NCI-H1417 (cell line): ENCODE results near the gene NEDD4L.

ENCODE experiments used
- DNase-seq, 3 experiments: peaks; one replicate each; lab custom pipeline; 2025; lab: John Stamatoyannopoulos, UW

NEDD4L gene

GRCh38 chr18:58396966-58397365 is 352.9 kb downstream of the NEDD4L start:
- DNase-seq = no peak

- no peak for DNase-seq
These were observed 353.5 kb downstream of the NEDD4L start for GRCh38 chr18:58397385-58398132.

GRCh38 chr18:58398648-58399398 is 354.8 kb downstream of the NEDD4L start:
- no peak for DNase-seq

DNA sequence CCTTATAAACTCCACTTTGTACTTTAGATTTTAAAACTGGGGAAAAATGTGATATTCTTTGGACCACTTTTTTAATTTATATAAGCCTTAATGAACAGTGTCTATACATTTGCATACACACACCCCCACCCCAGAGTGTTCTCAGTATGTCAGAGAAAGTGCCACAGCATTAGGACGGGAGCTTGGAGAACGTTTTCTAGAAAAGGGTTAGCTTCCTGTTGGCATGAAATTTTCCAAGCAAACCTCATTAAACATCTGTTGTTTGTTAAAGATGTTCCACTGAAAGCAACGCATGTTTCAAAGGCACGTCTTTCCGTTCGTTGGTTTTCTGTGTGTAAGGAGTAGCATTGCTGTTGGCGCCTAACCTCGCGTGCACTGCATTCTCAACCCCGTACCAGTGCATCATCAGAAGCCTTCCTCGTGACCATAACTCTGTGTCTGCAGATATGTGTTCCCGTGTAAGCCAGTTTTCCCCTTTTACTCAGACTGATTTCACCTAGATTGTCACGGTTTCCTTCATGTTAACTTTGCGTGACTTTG is 356.4 kb downstream of the NEDD4L start:
- DNase-seq = no peak

DNA sequence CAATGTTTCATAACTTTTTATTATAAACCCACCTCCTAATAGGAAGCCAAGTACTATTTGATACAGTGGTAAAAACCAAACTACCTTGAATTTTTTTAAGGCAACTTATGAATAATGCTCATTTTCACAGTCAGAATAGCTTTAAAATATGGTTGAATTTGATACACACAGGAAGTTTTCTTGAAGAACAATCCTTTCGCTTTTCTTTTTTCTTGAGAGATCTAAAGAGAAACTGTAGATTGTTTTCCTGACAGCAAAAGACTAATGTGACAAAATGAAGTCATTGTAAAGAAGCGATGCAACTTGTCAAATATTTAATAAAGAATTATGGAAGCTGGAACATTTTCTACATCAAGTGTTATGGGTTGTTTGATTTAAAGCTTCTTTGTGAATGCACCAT is 357.2 kb downstream of the NEDD4L start:
- no peak for DNase-seq

GRCh38 chr18:58402247-58402646 is 358.2 kb downstream of the NEDD4L start:
- DNase-seq = peak; percentile 64 to 90 (median 84)

GRCh38 chr18:58402951-58403702 is 359.1 kb downstream of the NEDD4L start:
- DNase-seq = no peak

DNA sequence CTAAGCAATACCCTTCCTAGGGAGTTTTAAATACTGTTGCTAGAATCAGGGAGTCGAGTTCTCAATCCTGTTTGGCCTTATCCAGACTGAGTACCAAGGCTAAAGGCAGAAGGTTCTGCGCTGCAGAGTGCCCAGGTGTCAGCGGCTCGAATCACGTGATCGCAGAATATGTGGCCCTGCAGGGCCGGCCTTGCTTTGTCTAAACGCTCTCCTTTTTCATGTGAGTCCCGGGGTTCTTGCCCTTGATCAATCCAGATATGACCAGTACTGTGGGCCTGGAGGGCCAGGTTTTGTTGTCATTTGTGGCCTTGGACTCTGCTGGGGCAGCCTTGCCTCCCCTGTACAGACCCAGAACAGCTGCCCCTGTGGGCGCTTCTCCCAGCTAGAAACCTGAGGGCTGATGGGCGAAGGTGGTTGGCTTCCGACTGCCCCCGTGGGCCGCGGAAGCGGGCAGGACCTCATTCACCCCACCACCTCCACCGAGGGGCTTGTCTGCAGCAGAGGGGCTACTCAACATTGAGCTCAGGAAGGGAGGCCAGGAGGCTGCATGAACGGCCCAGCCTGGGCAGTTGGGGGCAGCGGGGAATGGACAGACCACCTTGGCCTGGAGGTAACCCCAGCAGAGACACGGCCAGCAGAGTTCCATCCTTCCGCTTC is 359.9 kb downstream of the NEDD4L start:
- DNase-seq = no peak

DNA sequence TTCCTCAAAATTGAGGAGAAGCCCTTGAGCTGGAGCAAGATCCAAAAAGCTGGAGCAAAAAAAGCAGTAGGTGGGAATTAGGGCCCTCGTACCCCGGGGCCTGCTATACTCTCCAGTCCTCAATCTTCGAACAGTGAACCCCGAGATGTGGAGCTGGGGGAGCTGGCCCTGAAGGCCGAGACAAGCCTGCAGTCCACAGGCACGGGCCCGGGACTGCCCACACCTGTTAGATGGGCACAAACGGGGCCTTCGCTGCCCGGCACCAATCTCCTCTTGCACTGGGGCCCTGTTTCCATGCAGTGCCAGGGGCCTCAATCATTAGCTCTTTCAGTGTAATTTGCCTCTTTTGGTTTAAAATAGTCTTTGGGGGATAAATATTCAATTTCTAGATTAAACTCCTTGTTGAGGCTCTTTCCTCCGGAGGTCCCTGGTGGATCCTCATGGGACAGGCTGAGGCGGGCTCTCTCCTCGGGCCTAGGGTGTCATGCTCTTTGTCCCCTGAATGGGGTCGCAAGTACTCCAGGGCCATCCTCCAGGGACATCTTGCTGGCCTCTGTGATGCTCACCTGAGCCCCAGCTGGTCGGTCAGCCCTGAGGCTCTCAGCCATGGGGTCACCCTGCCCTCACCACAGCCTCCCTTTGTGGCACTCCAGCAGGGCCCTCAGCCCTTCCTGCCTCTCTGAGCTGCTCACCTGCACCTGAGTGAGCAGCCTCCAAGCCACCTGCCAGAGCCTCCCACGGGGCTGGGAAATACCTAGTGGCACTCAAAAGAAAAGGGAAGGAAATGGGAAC is 361.3 kb downstream of the NEDD4L start:
- DNase-seq = peak in 2 of 3 experiments; percentile 13 to 50

- DNase-seq = no peak
These were observed 363.2 kb downstream of the NEDD4L start for GRCh38 chr18:58407263-58407648.

DNA sequence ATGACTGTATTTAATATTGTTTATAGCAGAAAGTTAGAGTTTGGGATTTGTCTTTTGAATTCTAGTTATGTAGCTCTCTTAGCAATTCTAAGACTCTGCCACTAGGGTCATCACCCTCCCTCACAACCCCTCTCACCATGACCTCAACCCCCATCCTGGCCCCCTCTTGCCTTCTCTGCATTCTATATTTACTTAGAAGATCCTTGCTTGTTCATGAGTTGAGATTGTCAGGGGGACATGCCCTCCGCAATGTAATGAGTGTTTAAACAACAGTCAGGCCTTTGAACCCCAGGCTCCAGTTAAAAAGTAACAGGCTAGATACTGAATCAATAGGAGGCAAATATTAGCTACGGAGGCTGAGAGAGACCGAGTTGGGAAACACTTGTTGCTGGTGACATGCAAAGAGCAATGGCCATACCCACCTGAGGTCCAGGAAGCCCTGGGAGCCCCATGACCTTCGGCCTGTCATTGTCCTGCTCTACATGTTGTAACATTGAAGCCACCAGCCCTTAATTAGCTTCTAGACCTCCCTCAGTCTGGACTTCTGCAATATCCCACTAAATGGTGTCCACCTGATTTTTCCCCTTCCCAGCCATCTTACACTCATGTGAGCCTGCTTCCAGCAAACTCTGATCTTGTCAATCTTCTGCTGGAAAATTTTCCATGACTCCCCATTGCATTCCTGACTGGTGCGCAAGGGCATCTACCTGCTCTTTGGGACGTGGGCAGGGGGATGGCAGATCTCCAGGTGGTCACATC is 363.8 kb downstream of the NEDD4L start:
- DNase-seq = no peak

GRCh38 chr18:58408665-58409064 is 364.6 kb downstream of the NEDD4L start:
- no peak for DNase-seq

DNA sequence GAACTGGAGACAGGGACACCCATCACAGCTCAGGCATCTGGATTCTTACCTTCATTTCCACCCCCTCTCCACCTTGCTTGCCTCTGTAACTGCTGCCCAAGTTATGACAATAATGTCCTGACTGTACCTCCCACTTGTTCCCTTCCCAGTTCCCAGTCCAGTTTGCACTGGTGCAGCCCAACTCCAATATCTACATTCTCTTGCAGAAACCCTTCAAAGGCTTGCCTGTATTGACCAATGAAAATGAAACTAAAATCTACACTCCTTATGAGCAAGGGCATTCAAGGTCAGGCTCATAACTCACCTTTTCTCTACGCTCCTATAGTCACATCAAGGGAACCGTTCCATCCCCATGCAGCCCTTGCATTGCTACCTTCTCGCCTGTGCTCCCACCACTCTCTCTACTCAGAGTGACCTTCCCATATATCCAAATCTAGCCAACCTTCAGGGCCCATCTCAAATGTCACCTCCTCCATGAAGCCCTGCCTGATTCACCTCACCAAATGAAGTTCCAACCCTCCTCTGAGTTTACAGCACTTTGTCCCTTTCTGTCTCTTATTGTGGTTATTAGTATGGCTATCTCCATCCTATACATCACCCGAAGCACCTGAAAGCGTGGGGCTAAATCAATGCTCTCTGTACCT is 365.9 kb downstream of the NEDD4L start:
- DNase-seq = no peak

GRCh38 chr18:58411323-58411722 is 367.3 kb downstream of the NEDD4L start:
- DNase-seq = no peak

GRCh38 chr18:58412844-58413666 is 369.0 kb downstream of the NEDD4L start:
- DNase-seq = peak in 2 of 3 experiments; percentile 65 to 84

DNA sequence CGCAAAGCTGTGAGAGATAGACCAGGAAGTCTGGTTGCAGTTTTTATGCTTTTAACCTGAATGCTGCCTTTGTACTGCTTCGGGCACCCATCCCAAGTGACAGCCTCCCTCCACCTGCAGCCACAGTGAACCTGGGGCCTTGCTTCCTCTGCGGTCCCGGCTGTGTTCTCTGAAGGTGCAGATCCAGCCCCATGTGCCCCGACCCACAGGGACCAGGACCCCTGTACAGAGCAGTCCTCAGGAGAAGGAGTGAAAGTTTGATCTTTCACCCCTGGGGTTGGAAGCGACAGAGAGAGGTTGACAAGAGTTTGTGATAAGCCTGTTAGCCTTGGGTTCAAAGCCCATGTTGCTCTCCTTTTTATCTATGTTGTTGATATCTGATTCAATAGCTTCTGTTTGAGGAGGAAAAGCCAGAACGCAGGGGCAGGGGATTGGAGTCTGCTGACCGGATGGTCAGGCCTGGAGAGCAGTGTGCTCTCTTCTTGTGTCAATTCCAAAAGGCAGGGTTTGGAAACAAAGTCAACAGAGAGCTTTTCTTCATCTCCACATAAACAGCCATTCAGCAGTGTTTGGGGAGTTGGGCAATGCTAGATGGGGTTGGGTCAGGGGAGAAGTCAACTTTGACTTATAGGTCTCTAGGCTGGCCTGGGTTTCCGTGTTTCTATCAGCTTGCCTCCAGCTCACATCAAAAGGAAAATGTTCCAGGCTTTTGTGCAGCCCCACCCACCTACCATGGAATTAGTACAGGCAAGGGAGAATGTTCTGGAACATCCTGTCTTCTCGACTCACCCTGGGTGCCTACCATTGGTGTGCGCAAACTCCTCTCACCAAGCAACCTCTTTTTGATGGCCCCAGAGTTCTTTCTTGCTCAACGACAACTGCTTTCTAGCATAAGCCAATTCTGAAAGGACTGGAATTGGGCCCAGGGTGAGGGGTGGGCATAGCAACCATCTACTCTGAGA is 369.9 kb downstream of the NEDD4L start:
- no peak for DNase-seq

DNA sequence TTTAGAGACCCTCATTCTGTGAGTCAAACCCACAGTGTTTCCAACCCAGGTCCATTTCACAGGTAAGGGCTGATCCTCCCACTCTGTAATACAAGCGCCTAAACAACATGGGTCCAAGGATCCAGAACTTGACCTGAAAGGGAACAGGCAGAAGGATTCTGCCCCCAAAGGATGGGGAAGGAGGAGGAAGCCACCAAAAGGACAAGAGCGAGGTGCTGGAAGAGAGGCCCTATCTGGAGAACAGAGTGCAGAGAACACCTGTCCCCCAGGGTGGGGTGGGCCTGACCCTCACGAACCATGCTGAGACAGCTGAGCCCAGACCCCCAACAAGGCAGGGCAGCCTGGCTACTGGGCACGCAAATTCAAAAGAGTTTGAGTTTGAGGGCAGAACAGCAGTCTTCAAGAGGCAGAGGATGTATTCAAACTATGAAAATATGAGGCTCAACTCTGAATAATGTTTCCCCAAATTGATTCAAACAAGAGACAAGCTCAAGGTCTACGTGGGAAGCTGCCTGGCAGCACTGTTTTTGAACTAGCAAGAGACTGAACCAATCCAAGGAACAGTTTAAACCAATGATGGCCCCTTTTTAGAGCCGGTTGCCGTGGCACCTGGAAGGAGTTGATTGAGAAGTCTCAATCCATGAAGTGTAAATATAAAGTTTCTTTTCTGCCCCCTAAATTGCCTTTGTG is 372.1 kb downstream of the NEDD4L start:
- no peak for DNase-seq
